ENCODE results near the gene S100A13. TPM values are rescaled to one million over a fixed set of nuclear protein-coding genes. Genes with fewer than 3 reads are reported as not detected.
"Not testable (repeated sequence)": the region's sequence is repeated elsewhere in the genome, so short reads cannot be mapped to it uniquely, and the experiment has no call there.

Gene S100A13
- total RNA-seq, 1 experiment from 2014 or later, result 350 TPM

DNA sequence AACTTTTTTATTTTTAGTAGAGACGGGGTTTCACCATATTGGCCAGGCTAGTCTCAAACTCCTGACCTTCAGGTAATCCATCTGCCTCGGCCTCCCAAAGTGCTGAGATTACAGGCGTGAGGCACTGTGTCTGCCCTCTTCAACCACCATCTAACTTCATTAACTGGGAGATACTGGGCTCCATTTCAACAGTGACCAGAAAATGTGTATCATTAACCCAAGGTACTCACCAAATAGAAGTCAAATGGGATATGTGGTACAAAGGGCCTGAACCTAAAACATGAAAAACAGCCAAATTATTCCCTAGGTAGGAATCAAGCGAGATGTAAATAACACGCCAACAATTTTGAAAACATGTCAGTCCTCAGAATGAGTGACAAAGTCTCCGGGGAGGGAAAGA, 42.3 kb upstream of the S100A13 start:
- Histone ChIP-seq H3K9ac (ENCODE audit: low read length) (peak overlapping the region; percentile 95), H3K4me1 (ENCODE audit: insufficient read depth, low read length) (peaks cover 17% of the 10 kb centered on the region), H3K4me2 (ENCODE audit: low read length) (peak overlapping the region; percentile 94), H3K4me3 (ENCODE audit: low read length) (peak overlapping the region; percentile 89), H3K36me3 (ENCODE audit: low read depth, low read length) (peaks cover 55% of the 10 kb centered on the region), H4K20me1 (ENCODE audit: low read length) (peaks cover 18% of the 10 kb centered on the region), H3K9me3 (ENCODE audit: low read length) (no peaks in the 10 kb centered on the region), H3K79me2 (ENCODE audit: low read length) (peaks cover 50% of the 10 kb centered on the region), H2AFZ (ENCODE audit: low read length) (no peak overlapping the region), H3F3A (ENCODE audit: low read length, unreplicated experiment) (peaks cover 18% of the 10 kb centered on the region), H3K27ac (ENCODE audit: low read length) (no peak overlapping the region), H3K9me2 (replicated peaks; ENCODE audit: low read length) (no peaks in the 10 kb centered on the region), H3K27me3 (ENCODE audit: low read length) (no peaks in the 10 kb centered on the region)
- intact Hi-C loops (cut with micrococcal nuclease), result loop anchor here (2.0 to 10.0 kb wide), 3 partner anchors 61 to 315 kb away; partner anchors contain the start of gene S100A9
- no TSS peak for BruUV-seq (replicated peaks)
- DNase-seq (no peak), ATAC-seq (no peak)
- TF ChIP-seq EZH2 (IDR thresholded peaks at IDR 0.05; ENCODE audit: low read length, unreplicated experiment), result no peak
- TF ChIP-seq, protein P1, sequence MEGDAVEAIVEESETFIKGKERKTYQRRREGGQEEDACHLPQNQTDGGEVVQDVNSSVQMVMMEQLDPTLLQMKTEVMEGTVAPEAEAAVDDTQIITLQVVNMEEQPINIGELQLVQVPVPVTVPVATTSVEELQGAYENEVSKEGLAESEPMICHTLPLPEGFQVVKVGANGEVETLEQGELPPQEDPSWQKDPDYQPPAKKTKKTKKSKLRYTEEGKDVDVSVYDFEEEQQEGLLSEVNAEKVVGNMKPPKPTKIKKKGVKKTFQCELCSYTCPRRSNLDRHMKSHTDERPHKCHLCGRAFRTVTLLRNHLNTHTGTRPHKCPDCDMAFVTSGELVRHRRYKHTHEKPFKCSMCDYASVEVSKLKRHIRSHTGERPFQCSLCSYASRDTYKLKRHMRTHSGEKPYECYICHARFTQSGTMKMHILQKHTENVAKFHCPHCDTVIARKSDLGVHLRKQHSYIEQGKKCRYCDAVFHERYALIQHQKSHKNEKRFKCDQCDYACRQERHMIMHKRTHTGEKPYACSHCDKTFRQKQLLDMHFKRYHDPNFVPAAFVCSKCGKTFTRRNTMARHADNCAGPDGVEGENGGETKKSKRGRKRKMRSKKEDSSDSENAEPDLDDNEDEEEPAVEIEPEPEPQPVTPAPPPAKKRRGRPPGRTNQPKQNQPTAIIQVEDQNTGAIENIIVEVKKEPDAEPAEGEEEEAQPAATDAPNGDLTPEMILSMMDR (conservative IDR thresholded peaks at IDR 0.05; ENCODE audit: low read depth, low read length), result no peak
- TF ChIP-seq EZH2phosphoT487 (IDR thresholded peaks at IDR 0.05; ENCODE audit: borderline replicate concordance, low read length), result no peak
- POLR2A ChIA-PET (ENCODE audit: unreplicated experiment), result no interaction called here
- CTCF ChIA-PET, result no interaction called here

DNA sequence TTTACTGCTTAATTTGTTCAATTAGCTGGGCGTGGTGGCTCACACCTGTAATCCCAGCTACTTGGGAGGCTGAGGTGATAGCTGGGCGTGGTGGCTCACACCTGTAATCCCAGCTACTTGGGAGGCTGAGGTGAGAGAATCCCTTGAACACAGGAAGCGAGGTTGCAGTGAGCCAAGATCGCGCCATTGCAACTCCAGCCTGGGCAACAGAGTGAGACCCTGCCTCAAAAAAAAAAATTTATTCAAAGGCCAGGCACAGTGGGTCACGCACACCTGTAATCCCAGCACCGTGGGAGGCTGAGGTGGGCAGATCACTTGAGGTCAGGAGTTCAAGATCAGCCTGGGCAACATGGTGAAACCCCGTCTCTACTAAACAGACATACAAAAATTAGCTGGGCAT, 41.4 kb upstream of the S100A13 start:
- BruUV-seq (replicated peaks); H3K27ac ChIP-seq (ENCODE audit: low read length); CTCF ChIA-PET; intact Hi-C loops (cut with micrococcal nuclease); DNase-seq; ATAC-seq; H3K27me3 ChIP-seq (ENCODE audit: low read length); H3K9me3 ChIP-seq (ENCODE audit: low read length); H3K9me2 ChIP-seq (replicated peaks; ENCODE audit: low read length); H2AFZ ChIP-seq (ENCODE audit: low read length); H3K9ac ChIP-seq (ENCODE audit: low read length): not testable (repeated sequence)
- H3K79me2 ChIP-seq (ENCODE audit: low read length), result peaks cover 50% of the 10 kb centered on the region
- H3K4me1 ChIP-seq (ENCODE audit: insufficient read depth, low read length), result peaks cover 17% of the 10 kb centered on the region
- H3F3A ChIP-seq (ENCODE audit: low read length, unreplicated experiment), result peaks cover 25% of the 10 kb centered on the region
- H3K36me3 ChIP-seq (ENCODE audit: low read depth, low read length), result peaks cover 64% of the 10 kb centered on the region
- peak overlapping the region; percentile 89; the same call in 1 of the 2 replicates for H3K4me3 ChIP-seq (ENCODE audit: low read length)
- H3K4me2 ChIP-seq (ENCODE audit: low read length), result peak overlapping the region; percentile 94
- POLR2A ChIA-PET (ENCODE audit: unreplicated experiment), result interaction anchor here (0.6 to 0.7 kb wide), 2 partner anchors 35 to 97 kb away, joined by 3 to 4 read pairs; partner anchors contain the start of gene CHTOP
- peaks cover 18% of the 10 kb centered on the region for H4K20me1 ChIP-seq (ENCODE audit: low read length)

DNA sequence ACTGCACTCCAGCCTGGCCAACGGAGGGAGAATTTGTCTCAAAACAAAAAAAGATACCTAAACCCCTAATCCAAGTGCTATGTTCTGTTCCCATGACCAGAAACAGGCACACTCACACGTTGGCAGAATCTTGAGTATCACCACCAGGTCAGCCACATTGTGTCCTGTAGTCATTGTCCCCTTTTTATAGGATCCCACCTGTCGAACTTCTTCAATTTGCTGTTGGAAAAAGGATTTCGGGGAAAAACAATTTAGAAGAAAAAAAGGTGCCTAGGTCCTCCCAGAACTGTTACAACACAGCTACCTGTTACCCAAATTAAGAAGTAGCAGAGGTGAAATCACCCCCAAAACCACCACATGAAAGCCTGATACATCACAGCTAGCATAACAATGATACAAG, 40.1 kb upstream of the S100A13 start:
- H3K9me2 ChIP-seq (replicated peaks; ENCODE audit: low read length), result no peaks in the 10 kb centered on the region
- no peak overlapping the region for H3K4me3 ChIP-seq (ENCODE audit: low read length)
- DNase-seq, result no peak
- H3K27me3 ChIP-seq (ENCODE audit: low read length), result no peaks in the 10 kb centered on the region
- H3F3A ChIP-seq (ENCODE audit: low read length, unreplicated experiment), result peaks cover 26% of the 10 kb centered on the region
- H3K9ac ChIP-seq (ENCODE audit: low read length), result no peak overlapping the region
- H3K79me2 ChIP-seq (ENCODE audit: low read length), result peaks cover 50% of the 10 kb centered on the region
- intact Hi-C loops (cut with micrococcal nuclease), result no loop called here
- no peak overlapping the region for H2AFZ ChIP-seq (ENCODE audit: low read length)
- ChIA-PET CTCF (no interaction called here), POLR2A (ENCODE audit: unreplicated experiment) (no interaction called here)
- H3K4me2 ChIP-seq (ENCODE audit: low read length), result peak overlapping the region; percentile 94; the same call in 1 of the 2 replicates
- peaks cover 18% of the 10 kb centered on the region for H4K20me1 ChIP-seq (ENCODE audit: low read length)
- H3K4me1 ChIP-seq (ENCODE audit: insufficient read depth, low read length), result peaks cover 17% of the 10 kb centered on the region
- BruUV-seq (replicated peaks), result no TSS peak
- TF ChIP-seq EZH2phosphoT487 (IDR thresholded peaks at IDR 0.05; ENCODE audit: borderline replicate concordance, low read length) (no peak), EZH2 (IDR thresholded peaks at IDR 0.05; ENCODE audit: low read length, unreplicated experiment) (no peak)
- TF ChIP-seq, protein P1 (conservative IDR thresholded peaks at IDR 0.05; ENCODE audit: low read depth, low read length), result no peak
- H3K36me3 ChIP-seq (ENCODE audit: low read depth, low read length), result peaks cover 76% of the 10 kb centered on the region
- no peak overlapping the region for H3K27ac ChIP-seq (ENCODE audit: low read length)
- H3K9me3 ChIP-seq (ENCODE audit: low read length), result no peaks in the 10 kb centered on the region
- ATAC-seq, result no peak

All from PC-3 (cell line).